ENCODE results near the gene RCE1.

Gene RCE1

GRCh38 chr11:66843776-66844495, 695 bp downstream of the RCE1 start:
- DNase-seq (ENCODE audit: low read depth, low spot score): no peak
- peak overlapping the region; percentile 96 for H3K4me3 ChIP-seq (ENCODE audit: low read length)

GRCh38 chr11:66844496-66845142, 1.4 kb downstream of the RCE1 start:
- no peak for DNase-seq (ENCODE audit: low read depth, low spot score)
- peak overlapping the region; percentile 96 for H3K4me3 ChIP-seq (ENCODE audit: low read length)

- H3K4me3 ChIP-seq (ENCODE audit: low read length): no peak overlapping the region
- DNase-seq (ENCODE audit: low read depth, low spot score): no peak
Measured at GRCh38 chr11:66845143-66845875, 2.1 kb downstream of the RCE1 start.

GRCh38 chr11:66845876-66846212, 2.6 kb downstream of the RCE1 start:
- no peak overlapping the region for H3K4me3 ChIP-seq (ENCODE audit: low read length)
- no peak for DNase-seq (ENCODE audit: low read depth, low spot score)

GRCh38 chr11:66846671-66847091, 3.4 kb downstream of the RCE1 start:
- no peak for DNase-seq (ENCODE audit: low read depth, low spot score)
- H3K4me3 ChIP-seq (ENCODE audit: low read length): no peak overlapping the region

GRCh38 chr11:66847461-66848232, 4.4 kb downstream of the RCE1 start:
- no peak for DNase-seq (ENCODE audit: low read depth, low spot score)
- no peak overlapping the region for H3K4me3 ChIP-seq (ENCODE audit: low read length)

GRCh38 chr11:66848671-66849500, 5.6 kb downstream of the RCE1 start:
- H3K4me3 ChIP-seq (ENCODE audit: low read length): no peak overlapping the region
- DNase-seq (ENCODE audit: low read depth, low spot score): no peak

GRCh38 chr11:66849501-66850234, 6.4 kb downstream of the RCE1 start:
- no peak for DNase-seq (ENCODE audit: low read depth, low spot score)

DNA sequence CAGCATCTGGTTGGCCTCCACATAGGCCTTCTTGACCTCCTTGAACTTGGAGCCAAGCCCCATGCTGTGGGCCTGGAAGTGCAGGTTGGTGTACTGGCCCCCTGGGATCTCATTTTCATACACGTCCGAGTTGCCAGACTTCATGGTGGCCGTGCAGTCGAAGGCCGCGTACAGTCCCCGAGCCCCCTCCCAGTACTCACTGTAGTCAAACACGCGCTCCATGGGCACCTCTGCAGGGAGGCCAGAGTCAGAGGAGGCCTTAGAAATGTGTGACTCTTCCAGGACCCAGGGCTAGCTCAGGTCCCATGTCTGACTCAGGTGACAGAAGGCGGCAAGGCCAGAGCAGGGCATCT, 7.0 kb downstream of the RCE1 start:
- no peak for DNase-seq (ENCODE audit: low read depth, low spot score)
- H3K4me3 ChIP-seq (ENCODE audit: low read length): no peak overlapping the region

More at GRCh38 chr11:66849501-66850234, 6.4 kb downstream of the RCE1 start:
- no peak overlapping the region for H3K4me3 ChIP-seq (ENCODE audit: low read length)

DNA sequence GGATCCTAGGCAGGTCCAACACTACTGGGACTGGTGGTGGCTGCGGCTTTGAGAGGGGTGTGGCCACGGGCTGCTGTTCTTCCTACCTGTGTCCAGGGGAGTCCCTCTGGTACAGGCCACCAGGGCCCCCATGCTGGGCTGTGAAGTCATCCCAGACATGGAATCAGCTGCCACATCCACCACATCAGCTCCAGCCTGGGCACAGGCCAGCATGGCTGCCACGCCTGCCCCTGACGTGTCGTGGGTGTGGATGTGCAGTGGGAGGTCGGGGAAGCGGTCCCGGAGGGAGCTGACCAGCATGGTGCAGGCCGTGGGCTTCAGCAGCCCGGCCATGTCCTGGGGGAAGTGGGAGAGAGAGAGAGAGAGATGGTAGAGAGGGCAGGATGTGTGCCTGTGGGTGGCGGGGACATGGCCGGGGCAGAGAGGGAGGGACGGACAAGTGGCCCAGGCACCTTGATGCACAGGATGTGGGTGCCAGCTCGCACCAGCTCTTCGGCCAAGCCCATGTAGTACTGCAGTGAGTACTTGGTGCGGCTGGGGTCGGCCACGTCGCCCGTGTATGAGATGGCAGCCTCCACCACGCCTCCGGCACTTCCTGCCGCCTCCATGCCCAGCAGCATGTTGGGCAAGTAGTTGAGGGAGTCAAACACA, 7.5 kb downstream of the RCE1 start:
- H3K4me3 ChIP-seq (ENCODE audit: low read length): no peak overlapping the region
- DNase-seq (ENCODE audit: low read depth, low spot score): no peak

DNA sequence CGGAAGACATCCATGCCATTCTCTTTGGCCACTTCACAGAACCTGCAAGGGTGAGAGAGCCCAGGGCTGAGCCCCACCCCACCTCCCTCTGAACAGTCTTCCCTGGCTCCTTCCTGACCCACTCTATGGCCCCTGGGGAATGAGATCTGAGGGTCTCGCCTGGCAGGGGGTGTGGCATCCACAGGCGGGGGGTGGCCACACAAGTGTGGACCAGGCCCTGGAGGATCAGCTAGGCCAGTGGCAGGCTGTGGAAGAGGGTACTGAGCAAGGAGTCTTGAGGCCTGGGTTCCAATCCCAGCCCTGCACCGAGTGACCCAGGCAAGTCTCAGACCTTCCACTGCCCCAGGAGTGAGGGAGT, 8.0 kb downstream of the RCE1 start:
- no peak for DNase-seq (ENCODE audit: low read depth, low spot score)
- no peak overlapping the region for H3K4me3 ChIP-seq (ENCODE audit: low read length)

GRCh38 chr11:66851698-66852465, 8.6 kb downstream of the RCE1 start:
- peak; percentile 17 for DNase-seq (ENCODE audit: low read depth, low spot score)
- H3K4me3 ChIP-seq (ENCODE audit: low read length): no peak overlapping the region

GRCh38 chr11:66852466-66853241, 9.4 kb downstream of the RCE1 start:
- H3K4me3 ChIP-seq (ENCODE audit: low read length): no peak overlapping the region
- no peak for DNase-seq (ENCODE audit: low read depth, low spot score)

- H3K4me3 ChIP-seq (ENCODE audit: low read length): no peak overlapping the region
- no peak for DNase-seq (ENCODE audit: low read depth, low spot score)
Measured at GRCh38 chr11:66853242-66854229, 10.3 kb downstream of the RCE1 start.

GRCh38 chr11:66854231-66854661, 11.0 kb downstream of the RCE1 start:
- DNase-seq (ENCODE audit: low read depth, low spot score): no peak
- no peak overlapping the region for H3K4me3 ChIP-seq (ENCODE audit: low read length)

Data from Jurkat, Clone E6-1 (cell line).